Measurements from ENCODE around the gene EIF4G2. TPM values are rescaled to one million over a fixed set of nuclear protein-coding genes. Genes with fewer than 3 reads are reported as not detected.
A peak's percentile ranks its signal among the peaks of the same experiment; 100 is the strongest.

Gene EIF4G2
- total RNA-seq, 1 donor from 2014 or later = 571 TPM

DNA sequence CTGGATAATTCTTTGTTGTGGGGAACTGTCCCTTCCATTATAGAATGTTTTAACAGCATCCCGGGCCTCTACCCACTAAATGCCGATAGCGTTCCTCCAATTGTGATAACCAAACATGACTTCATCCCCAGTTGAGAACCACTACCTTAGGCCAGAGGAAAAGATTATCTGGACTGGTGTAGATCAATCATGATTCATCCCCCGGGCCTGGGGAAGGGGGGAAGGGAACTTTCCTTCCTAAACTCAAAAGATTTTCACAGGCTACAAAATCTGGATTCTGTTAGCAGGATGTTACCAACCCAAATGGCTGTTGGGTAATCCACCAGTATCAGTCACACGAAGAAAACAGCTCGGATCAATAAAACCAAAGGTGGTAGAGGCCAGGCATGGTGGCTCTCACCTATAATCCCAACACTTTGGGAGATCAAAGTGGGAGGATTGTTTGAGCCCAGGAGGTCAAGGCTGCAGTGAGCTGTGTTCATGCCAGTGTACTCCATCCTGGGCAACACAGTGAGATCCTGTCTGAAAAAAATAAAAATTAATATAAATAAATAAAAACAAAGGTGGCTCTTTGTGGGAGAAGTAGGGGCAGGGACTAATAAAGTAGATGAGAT, 47.5 kb downstream of the EIF4G2 start:
- Histone ChIP-seq H3K9ac (ENCODE audit: low read depth in 1 of 3, low read length in 3 of 3) (no peak overlapping the region), H3K27me3 (ENCODE audit: control insufficient read depth in 3 of 3, insufficient read depth in 3 of 3, low read length in 3 of 3) (no peaks in the 10 kb centered on the region), H3K4me1 (ENCODE audit: control insufficient read depth in 3 of 3, insufficient read depth in 3 of 3, low read length in 3 of 3) (no peaks in the 10 kb centered on the region), H3K9me3 (ENCODE audit: control insufficient read depth in 3 of 3, low read length in 3 of 3) (no peaks in the 10 kb centered on the region), H3K36me3 (ENCODE audit: control insufficient read depth in 3 of 3, insufficient read depth in 3 of 3, low read length in 3 of 3) (peaks cover 68 to 80% (median 73%) of the 10 kb centered on the region in 3 donors), H3K4me3 (ENCODE audit: low read length in 3 of 3) (no peak overlapping the region), H3K27ac (ENCODE audit: low read depth, low read length) (no peak overlapping the region)

DNA sequence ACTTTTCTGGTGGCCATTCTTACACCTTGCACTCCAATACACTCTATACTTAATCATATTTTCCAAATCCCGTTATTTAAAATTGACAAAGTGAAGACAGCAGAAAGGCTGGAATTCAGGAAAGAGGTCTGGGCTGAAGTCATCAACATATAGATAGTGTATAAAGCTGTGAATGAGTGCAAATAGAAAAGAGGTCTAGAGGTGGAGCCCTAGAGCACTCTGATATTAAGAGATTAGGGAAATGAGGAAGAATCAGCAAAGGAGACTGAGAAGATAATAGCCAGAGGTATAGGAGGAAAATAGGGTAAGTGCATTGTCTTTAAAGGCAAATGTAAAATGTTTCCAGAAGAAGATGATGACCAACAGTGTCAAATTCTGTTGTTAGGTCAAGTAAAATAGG, 49.8 kb downstream of the EIF4G2 start:
- Histone ChIP-seq H3K27ac (ENCODE audit: low read depth, low read length) (no peak overlapping the region), H3K4me3 (ENCODE audit: low read length in 3 of 3) (no peak overlapping the region), H3K27me3 (ENCODE audit: control insufficient read depth in 3 of 3, insufficient read depth in 3 of 3, low read length in 3 of 3) (no peaks in the 10 kb centered on the region), H3K36me3 (ENCODE audit: control insufficient read depth in 3 of 3, insufficient read depth in 3 of 3, low read length in 3 of 3) (peaks cover 58 to 77% (median 70%) of the 10 kb centered on the region in 3 donors), H3K9ac (ENCODE audit: low read depth in 1 of 3, low read length in 3 of 3) (no peak overlapping the region), H3K4me1 (ENCODE audit: control insufficient read depth in 3 of 3, insufficient read depth in 3 of 3, low read length in 3 of 3) (no peaks in the 10 kb centered on the region), H3K9me3 (ENCODE audit: control insufficient read depth in 3 of 3, low read length in 3 of 3) (no peaks in the 10 kb centered on the region)

DNA sequence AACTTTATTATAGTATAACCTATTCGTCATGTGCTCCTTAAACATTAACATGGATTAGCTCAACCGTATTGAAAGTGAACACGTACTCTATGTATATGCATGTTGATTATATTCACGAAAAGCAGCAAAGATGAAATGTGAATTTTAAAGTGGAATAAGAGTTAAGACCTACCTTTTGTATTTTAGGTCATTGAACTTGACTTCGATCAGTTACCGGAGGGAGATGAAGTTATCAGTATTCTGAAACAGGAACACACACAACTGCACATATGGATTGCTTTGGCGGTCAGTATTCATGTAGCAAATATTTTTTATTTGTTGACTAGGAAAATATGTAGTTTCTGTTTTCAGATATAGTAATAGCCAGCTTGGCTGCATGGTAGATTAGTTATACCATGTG, 56.2 kb downstream of the EIF4G2 start:
- H3K27me3 ChIP-seq (ENCODE audit: control insufficient read depth in 3 of 3, insufficient read depth in 3 of 3, low read length in 3 of 3) = no peaks in the 10 kb centered on the region
- peaks cover 9 to 17% (median 9%) of the 10 kb centered on the region in 3 donors for H3K4me1 ChIP-seq (ENCODE audit: control insufficient read depth in 3 of 3, insufficient read depth in 3 of 3, low read length in 3 of 3)
- H3K27ac ChIP-seq (ENCODE audit: low read depth, low read length) = no peak overlapping the region
- H3K36me3 ChIP-seq (ENCODE audit: control insufficient read depth in 3 of 3, insufficient read depth in 3 of 3, low read length in 3 of 3) = peaks cover 16 to 28% (median 25%) of the 10 kb centered on the region in 3 donors
- H3K4me3 ChIP-seq (ENCODE audit: low read length in 3 of 3) = peak overlapping the region; percentile 9 to 98 (median 93)
- H3K9me3 ChIP-seq (ENCODE audit: control insufficient read depth in 3 of 3, low read length in 3 of 3) = no peaks in the 10 kb centered on the region
- peak overlapping the region; percentile 88 to 94 (median 91) for H3K9ac ChIP-seq (ENCODE audit: low read depth in 1 of 3, low read length in 3 of 3)

DNA sequence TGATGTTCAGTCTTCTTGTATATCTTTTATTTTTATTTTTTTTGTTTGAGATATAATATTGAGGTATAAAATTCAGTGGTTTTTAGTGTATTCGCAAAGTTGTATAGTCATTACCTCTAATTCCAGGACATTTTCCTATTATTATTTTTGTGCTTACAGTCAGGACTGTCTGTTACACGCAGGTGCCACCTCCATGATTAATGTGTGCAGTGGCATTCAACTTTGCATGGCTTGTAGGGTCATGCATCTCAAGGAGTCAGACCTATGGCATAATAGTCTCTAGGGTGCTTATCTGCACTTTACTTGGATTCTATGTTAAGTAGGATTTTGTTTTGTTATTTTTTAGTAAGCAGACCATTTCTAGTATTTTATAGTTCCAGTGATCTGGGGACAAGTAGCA, 56.7 kb downstream of the EIF4G2 start:
- Histone ChIP-seq H3K36me3 (ENCODE audit: control insufficient read depth in 3 of 3, insufficient read depth in 3 of 3, low read length in 3 of 3) (peaks cover 13 to 23% (median 21%) of the 10 kb centered on the region in 3 donors), H3K27me3 (ENCODE audit: control insufficient read depth in 3 of 3, insufficient read depth in 3 of 3, low read length in 3 of 3) (no peaks in the 10 kb centered on the region), H3K27ac (ENCODE audit: low read depth, low read length) (peak overlapping the region; percentile 90), H3K9me3 (ENCODE audit: control insufficient read depth in 3 of 3, low read length in 3 of 3) (no peaks in the 10 kb centered on the region), H3K9ac (ENCODE audit: low read depth in 1 of 3, low read length in 3 of 3) (peak overlapping the region; percentile 88 to 94 (median 91)), H3K4me3 (ENCODE audit: low read length in 3 of 3) (peak overlapping the region; percentile 88 to 98 (median 93)), H3K4me1 (ENCODE audit: control insufficient read depth in 3 of 3, insufficient read depth in 3 of 3, low read length in 3 of 3) (peaks cover 9 to 17% (median 9%) of the 10 kb centered on the region in 3 donors)

DNA sequence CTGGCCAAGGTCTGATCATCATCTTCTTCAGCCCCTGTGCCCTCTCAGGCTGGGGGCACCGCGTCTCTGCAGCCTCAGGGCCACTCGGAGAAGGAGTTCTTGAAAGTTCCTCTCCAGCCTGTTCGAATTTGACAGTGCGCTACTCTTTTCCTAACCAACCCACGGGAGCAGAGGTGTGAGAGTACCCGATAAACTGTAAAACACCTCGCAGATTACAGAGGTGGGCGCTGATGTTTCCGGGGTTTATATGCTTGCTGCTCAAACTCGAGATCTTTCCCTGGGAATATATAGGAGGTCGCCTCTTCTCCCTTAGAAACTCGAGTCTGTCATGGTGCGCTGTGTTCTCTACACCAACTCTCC, 57.2 kb downstream of the EIF4G2 start:
- Histone ChIP-seq H3K27ac (ENCODE audit: low read depth, low read length) (peak overlapping the region; percentile 90), H3K9ac (ENCODE audit: low read depth in 1 of 3, low read length in 3 of 3) (peak overlapping the region; percentile 88 to 94 (median 91)), H3K36me3 (ENCODE audit: control insufficient read depth in 3 of 3, insufficient read depth in 3 of 3, low read length in 3 of 3) (peaks cover 8 to 19% (median 16%) of the 10 kb centered on the region in 3 donors), H3K4me1 (ENCODE audit: control insufficient read depth in 3 of 3, insufficient read depth in 3 of 3, low read length in 3 of 3) (peaks cover 9 to 17% (median 9%) of the 10 kb centered on the region in 3 donors), H3K9me3 (ENCODE audit: control insufficient read depth in 3 of 3, low read length in 3 of 3) (no peaks in the 10 kb centered on the region), H3K27me3 (ENCODE audit: control insufficient read depth in 3 of 3, insufficient read depth in 3 of 3, low read length in 3 of 3) (no peaks in the 10 kb centered on the region), H3K4me3 (ENCODE audit: low read length in 3 of 3) (peak overlapping the region; percentile 88 to 98 (median 93))

DNA sequence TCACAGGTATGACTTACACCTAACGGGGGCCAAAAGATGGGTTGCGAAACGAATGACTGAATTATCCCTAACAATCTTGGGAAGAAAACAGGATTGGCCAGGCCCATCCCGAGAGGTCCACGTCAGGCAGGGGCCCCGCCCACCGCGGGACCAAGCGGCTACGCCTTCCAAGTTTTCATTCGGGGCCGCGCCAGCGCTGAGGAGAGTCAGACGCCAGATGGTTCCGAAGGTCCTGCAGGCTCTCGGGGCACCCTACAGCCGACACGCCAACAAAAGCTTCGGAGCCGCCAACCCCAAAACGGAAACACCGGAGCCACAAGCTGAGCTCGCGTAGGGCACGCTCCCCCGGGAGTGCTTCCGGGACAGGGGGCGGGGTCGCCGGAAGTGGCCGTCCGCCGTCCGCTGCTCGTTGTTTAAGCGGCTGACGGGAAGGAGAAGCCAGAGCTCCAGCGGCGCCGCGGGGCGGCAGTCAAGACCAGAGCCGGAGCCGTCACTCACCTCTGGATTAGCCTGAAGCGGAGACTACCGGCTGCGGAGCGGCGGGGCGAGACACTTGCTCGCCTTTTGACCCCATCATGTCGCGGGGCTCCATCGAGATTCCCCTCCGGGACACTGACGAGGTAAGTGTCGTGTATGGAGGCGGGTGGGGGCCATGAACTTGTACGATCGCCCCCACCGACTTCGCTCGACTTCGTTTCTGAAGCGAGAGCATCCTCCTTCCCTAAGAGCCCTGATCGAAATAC, 57.7 kb downstream of the EIF4G2 start, which contains the start of gene CTR9:
TSS of gene CTR9 (plus strand) at position 409 of the 743 bp plus-strand sequence. CDS start at position 576, 167 bp downstream.
- Histone ChIP-seq H3K4me1 (ENCODE audit: control insufficient read depth in 3 of 3, insufficient read depth in 3 of 3, low read length in 3 of 3) (peaks cover 9 to 17% (median 9%) of the 10 kb centered on the region in 3 donors), H3K9ac (ENCODE audit: low read depth in 1 of 3, low read length in 3 of 3) (peak within 1 kb of the TSS; percentile 88 to 94 (median 91)), H3K27me3 (ENCODE audit: control insufficient read depth in 3 of 3, insufficient read depth in 3 of 3, low read length in 3 of 3) (no peaks in the 10 kb centered on the region), H3K27ac (ENCODE audit: low read depth, low read length) (peak within 1 kb of the TSS; percentile 90), H3K36me3 (ENCODE audit: control insufficient read depth in 3 of 3, insufficient read depth in 3 of 3, low read length in 3 of 3) (peaks cover 6 to 19% (median 15%) of the 10 kb centered on the region in 3 donors), H3K9me3 (ENCODE audit: control insufficient read depth in 3 of 3, low read length in 3 of 3) (no peaks in the 10 kb centered on the region), H3K4me3 (ENCODE audit: low read length in 3 of 3) (peak within 1 kb of the TSS; percentile 88 to 98 (median 93))

DNA sequence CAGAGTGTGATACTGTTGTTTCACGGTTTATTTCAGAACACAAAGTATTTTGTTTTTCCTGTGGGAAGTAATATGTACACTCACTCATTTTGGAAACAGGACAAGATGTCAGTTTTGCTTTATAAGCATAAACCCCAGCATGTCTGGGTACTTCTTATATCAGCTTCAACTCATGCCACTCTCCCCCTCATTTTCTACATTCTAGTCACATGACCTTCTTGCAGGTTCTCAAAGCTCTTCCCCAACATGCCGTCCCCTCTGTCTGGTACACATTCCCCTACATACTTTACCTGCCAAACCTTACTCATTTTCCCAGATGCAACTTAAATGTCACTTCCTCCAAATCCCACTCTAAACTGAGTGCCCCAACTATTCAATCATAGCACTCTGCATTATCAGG, 59.2 kb downstream of the EIF4G2 start:
- no peaks in the 10 kb centered on the region for H3K27me3 ChIP-seq (ENCODE audit: control insufficient read depth in 3 of 3, insufficient read depth in 3 of 3, low read length in 3 of 3)
- H3K4me1 ChIP-seq (ENCODE audit: control insufficient read depth in 3 of 3, insufficient read depth in 3 of 3, low read length in 3 of 3) = peaks cover 9 to 17% (median 9%) of the 10 kb centered on the region in 3 donors
- H3K27ac ChIP-seq (ENCODE audit: low read depth, low read length) = no peak overlapping the region
- peaks cover 2 to 5% (median 5%) of the 10 kb centered on the region in 3 donors for H3K36me3 ChIP-seq (ENCODE audit: control insufficient read depth in 3 of 3, insufficient read depth in 3 of 3, low read length in 3 of 3)
- H3K4me3 ChIP-seq (ENCODE audit: low read length in 3 of 3) = no peak overlapping the region
- no peak overlapping the region for H3K9ac ChIP-seq (ENCODE audit: low read depth in 1 of 3, low read length in 3 of 3)
- H3K9me3 ChIP-seq (ENCODE audit: control insufficient read depth in 3 of 3, low read length in 3 of 3) = no peaks in the 10 kb centered on the region

DNA sequence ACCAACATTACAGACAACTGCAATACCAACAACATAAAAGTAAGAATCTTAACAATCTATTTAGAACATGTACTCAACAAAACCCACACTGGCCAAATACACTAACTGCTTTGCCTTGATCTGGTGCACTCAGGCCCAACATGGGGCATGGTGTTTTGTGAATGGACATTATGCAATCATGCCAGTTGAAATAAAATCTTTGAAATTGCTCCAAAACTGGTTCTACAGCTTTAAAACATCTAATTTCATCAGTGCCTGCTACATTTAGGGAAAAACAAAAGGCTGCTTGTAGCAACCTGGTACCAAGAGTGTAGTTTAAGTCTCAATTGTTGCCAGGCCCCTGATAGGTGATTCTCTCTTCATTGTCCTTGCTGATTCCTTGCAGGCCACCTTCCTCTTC, 61.0 kb downstream of the EIF4G2 start:
- H3K27me3 ChIP-seq (ENCODE audit: control insufficient read depth in 3 of 3, insufficient read depth in 3 of 3, low read length in 3 of 3) = no peaks in the 10 kb centered on the region
- H3K9ac ChIP-seq (ENCODE audit: low read depth in 1 of 3, low read length in 3 of 3) = no peak overlapping the region
- H3K27ac ChIP-seq (ENCODE audit: low read depth, low read length) = peak overlapping the region; percentile 43
- no peaks in the 10 kb centered on the region for H3K9me3 ChIP-seq (ENCODE audit: control insufficient read depth in 3 of 3, low read length in 3 of 3)
- H3K4me3 ChIP-seq (ENCODE audit: low read length in 3 of 3) = no peak overlapping the region
- no peaks in the 10 kb centered on the region for H3K36me3 ChIP-seq (ENCODE audit: control insufficient read depth in 3 of 3, insufficient read depth in 3 of 3, low read length in 3 of 3)
- peaks cover 8 to 17% (median 9%) of the 10 kb centered on the region in 3 donors for H3K4me1 ChIP-seq (ENCODE audit: control insufficient read depth in 3 of 3, insufficient read depth in 3 of 3, low read length in 3 of 3)
